Endothelial cell of umbilical vein (primary cell): ENCODE results near the gene ITPR1. TPM values are rescaled to one million over a fixed set of nuclear protein-coding genes. Genes with fewer than 3 reads are reported as not detected.

Source experiments
- BruUV-seq: library from RNA; stranded (reverse); fragments of 400-500 nt; replicated peaks from 2 replicates; lab custom pipeline; 2021; lab: Mats Ljungman, UMichigan
- CTCF ChIA-PET: fragments of 300-600, 350-600 bp; sonication (Branson Sonifier 250); formaldehyde crosslinking; loops from one replicate; lab custom pipeline; 2021; ENCODE audit warnings: antibody characterized with exemption, inconsistent platforms; lab: Charles Lee
- POLR2A ChIA-PET: fragments of 300-600, 350-600 bp; sonication (Branson Sonifier 250); formaldehyde crosslinking; loops from one replicate; lab custom pipeline; 2021; ENCODE audit warnings: antibody characterized with exemption, inconsistent platforms; lab: Charles Lee
- DNase-seq: peaks from one replicate; pipeline ENCODE4 v3.0.0-alpha.2; 2011; ENCODE audit warnings: low read depth, low spot score
- FAIRE-seq: peaks from 2 replicates; lab custom pipeline; 2011; peaks lifted over from hg19 to GRCh38; lab: Jason Lieb, UNC
- H2AFZ ChIP-seq: 2 replicates; pipeline ENCODE4 v1.6.0; 2012; ENCODE audit warnings: low read depth, low read length, control low read depth, inconsistent platforms
- H3K27ac ChIP-seq: 2 replicates; pipeline ENCODE4 v1.5.1; 2011; ENCODE audit warnings: low read depth, mild to moderate bottlenecking, control low read depth, low read length, moderate library complexity; ENCODE audit not compliant: insufficient read depth
- H3K27me3 ChIP-seq, 2 experiments: 2 replicates each; pipeline versions ENCODE4 v1.6.0 to v1.6.1; 2011; ENCODE audit warnings: low read length in 2 of 2, mixed read lengths in 1 of 2; ENCODE audit not compliant: control insufficient read depth in 2 of 2, insufficient read depth in 2 of 2
- H3K36me3 ChIP-seq, 2 experiments: 2 replicates in 1 of 2; 3 replicates in 1 of 2; pipeline ENCODE4 v1.5.1; 2011; ENCODE audit warnings: low read length in 2 of 2, mild to moderate bottlenecking in 1 of 2, moderate library complexity in 1 of 2; ENCODE audit not compliant: control insufficient read depth in 2 of 2, insufficient read depth in 2 of 2; ENCODE audit errors: extremely low read depth in 1 of 2
- H3K4me1 ChIP-seq: 3 replicates; pipeline ENCODE4 v1.5.1; 2011; ENCODE audit warnings: mild to moderate bottlenecking, low read length; ENCODE audit not compliant: control insufficient read depth, insufficient read depth; ENCODE audit errors: extremely low read depth
- H3K4me2 ChIP-seq: 2 replicates; pipeline ENCODE4 v1.6.1; 2011; ENCODE audit warnings: low read length, control low read depth, mixed read lengths; ENCODE audit not compliant: insufficient read depth
- H3K4me3 ChIP-seq, 3 experiments: fragments of 200-600 bp in 1 of 3; sonication (generic), shearing (Covaris generic) in 1 of 3; replicated peaks in 1 of 3; 2 replicates each; pipeline ENCODE4 v1.5.1; 2011 to 2016; ENCODE audit warnings: control low read depth in 3 of 3, low read length in 3 of 3, mild to moderate bottlenecking in 2 of 3, inconsistent platforms in 1 of 3, low read depth in 1 of 3, moderate library complexity in 1 of 3; ENCODE audit not compliant: insufficient read depth in 1 of 3
- H3K79me2 ChIP-seq: 2 replicates; pipeline ENCODE4 v1.6.0; 2012; ENCODE audit warnings: low read length, inconsistent platforms; ENCODE audit not compliant: control insufficient read depth, insufficient read depth
- H3K9ac ChIP-seq: replicated peaks from 2 replicates; pipeline ENCODE3; 2011; ENCODE audit warnings: low read length, control low read depth; ENCODE audit not compliant: insufficient read depth; ENCODE audit errors: extremely low read depth
- H3K9me1 ChIP-seq: replicated peaks from 3 replicates; pipeline ENCODE4 v1.6.0; 2011; ENCODE audit warnings: mild to moderate bottlenecking, low read length; ENCODE audit not compliant: control insufficient read depth, insufficient read depth; ENCODE audit errors: extremely low read depth
- H3K9me3 ChIP-seq: replicated peaks from 2 replicates; pipeline ENCODE4 v1.5.1; 2012; ENCODE audit warnings: low read length, inconsistent platforms; ENCODE audit not compliant: control insufficient read depth, insufficient read depth
- H4K20me1 ChIP-seq: replicated peaks from 2 replicates; pipeline ENCODE3; 2011; ENCODE audit warnings: mild to moderate bottlenecking, low read length; ENCODE audit not compliant: control insufficient read depth, insufficient read depth; ENCODE audit errors: extremely low read depth
- CTCF ChIP-seq, 2 donors: IDR thresholded peaks; 1 replicate in 1 of 2; 2 replicates in 1 of 2; pipeline ENCODE4 v1.5.1; 2011; ENCODE audit warnings: low read length in 2 of 2, mild to moderate bottlenecking in 2 of 2, moderate library complexity in 2 of 2, control low read depth in 1 of 2, inconsistent platforms in 1 of 2, low read depth in 1 of 2; ENCODE audit not compliant: insufficient read depth in 1 of 2; ENCODE audit errors: extremely low read depth in 1 of 2
- EZH2 ChIP-seq: IDR thresholded peaks from 2 replicates; pipeline ENCODE4 v1.6.1; 2012; ENCODE audit warnings: borderline replicate concordance, low read depth, mild to moderate bottlenecking, moderate library complexity, low read length, inconsistent platforms; ENCODE audit not compliant: severe bottlenecking
- FOS ChIP-seq: IDR thresholded peaks from 2 replicates; pipeline ENCODE4 v1.6.1; 2011; ENCODE audit warnings: mild to moderate bottlenecking, low read length, moderate library complexity, borderline replicate concordance; ENCODE audit not compliant: insufficient read depth
- GATA2 ChIP-seq: IDR thresholded peaks from 2 replicates; pipeline ENCODE4 v1.7.0; 2011; ENCODE audit warnings: low read depth, mild to moderate bottlenecking, moderate library complexity, mixed read lengths, low read length; ENCODE audit not compliant: insufficient read length, insufficient read depth
- JUN ChIP-seq: IDR thresholded peaks from 2 replicates; pipeline ENCODE4 v1.6.1; 2011; ENCODE audit warnings: borderline replicate concordance, low read depth; ENCODE audit not compliant: insufficient read length, insufficient read depth
- MAX ChIP-seq: IDR thresholded peaks from 2 replicates; pipeline ENCODE4 v1.6.1; 2011; ENCODE audit not compliant: insufficient read depth, insufficient read length
- MYC ChIP-seq: IDR thresholded peaks from one replicate; pipeline ENCODE4 v1.6.1; 2011; ENCODE audit warnings: mild to moderate bottlenecking, low read depth, low read length
- POLR2A ChIP-seq: IDR thresholded peaks from 2 replicates; pipeline ENCODE4 v1.6.1; 2012; ENCODE audit warnings: low read depth, mild to moderate bottlenecking, control low read depth, low read length
- POLR2AphosphoS5 ChIP-seq: IDR thresholded peaks from 2 replicates; pipeline ENCODE4 v1.6.1; 2012; ENCODE audit warnings: low read depth, mild to moderate bottlenecking, control low read depth, low read length, moderate library complexity; ENCODE audit not compliant: insufficient read depth
- dilution Hi-C: fragments of 300-500 bp; cut with MboI; formaldehyde crosslinking; loops from one replicate; pipeline ENCODE4 v1.15.0; 2019; ENCODE audit warnings: low sequenced_read_pairs; ENCODE audit not compliant: extremely low pct_ligation_motif_present
- intact Hi-C: fragments of 100-400 bp; cut with micrococcal nuclease; formaldehyde crosslinking; loops from one replicate; pipeline ENCODE4 v1.10.0; 2022
- polyA plus RNA-seq, 4 experiments: library from polyadenylated mRNA; depleted of rRNA in 3 of 4; stranded (reverse) in 3 of 4; unstranded in 1 of 4; fragments of >200 nt; gene quantifications; 2 replicates each; pipeline versions ENCODE4 v1.2.1 to v1.2.3, GENCODE V29; 2011 to 2012; ENCODE audit warnings: missing spikeins in 1 of 4
- total RNA-seq: library from RNA; stranded (reverse); gene quantifications from 2 replicates; pipeline ENCODE4 v1.2.3, GENCODE V29; 2021

ITPR1 gene
- total and polyA plus RNA-seq, 2 donors (not counting 3 experiments of a cell fraction or from before 2014, with no cell fraction given) = 5.1 to 16.1 TPM

- Histone ChIP-seq H3K4me1 (peaks cover 15% of the 10 kb centered on the region), H3K36me3 (no peaks in the 10 kb centered on the region), H3K4me3 (no peak overlapping the region), H3K4me2 (no peak overlapping the region), H3K9ac (no peak overlapping the region), H3K79me2 (no peaks in the 10 kb centered on the region), H2AFZ (no peak overlapping the region), H3K27me3 (no peaks in the 10 kb centered on the region), H3K9me3 (no peaks in the 10 kb centered on the region), H3K27ac (no peak overlapping the region), H4K20me1 (no peaks in the 10 kb centered on the region), H3K9me1 (no peaks in the 10 kb centered on the region)
- BruUV-seq = no TSS peak
- TF ChIP-seq MAX (no peak), POLR2A (no peak), POLR2AphosphoS5 (no peak), JUN (no peak), FOS (no peak), GATA2 (no peak), EZH2 (no peak), MYC (no peak), CTCF (IDR thresholded peaks at IDR 0.05; ENCODE audit: extremely low read depth in 1 of 2, insufficient read depth in 1 of 2, low read depth in 1 of 2, low read length in 2 of 2) (no peak)
- POLR2A ChIA-PET = interaction anchor here (0.5 to 1.0 kb wide), 4 partner anchors 103 to 346 kb away, joined by 3 to 8 read pairs (median 4); partner anchors contain the start of gene BHLHE40
- dilution Hi-C loops (no loop called here), intact Hi-C loops (loop anchor here (1.0 to 5.0 kb wide), 7 partner anchors 9 to 476 kb away; partner anchors contain the start of genes ARL8B and EDEM1)
- FAIRE-seq (no peak), DNase-seq (no peak)
- CTCF ChIA-PET = interaction anchor here (0.6 to 3.4 kb wide), 79 partner anchors 9 to 521 kb away, joined by 3 to 382 read pairs (median 5); partner anchors contain the start of genes BHLHE40 and EDEM1
Measured at GRCh38 chr3:4711680-4711992, 218.5 kb downstream of the ITPR1 start.
